ENCODE measurements around the gene STK32A.

GRCh38 chr5:147407094-147407681 is 172.4 kb downstream of the STK32A start:
- no peak for TF ChIP-seq CTCF (IDR thresholded peaks at IDR 0.05)
- TF ChIP-seq POLR2A (IDR thresholded peaks at IDR 0.05): no peak

Measured in uterus (tissue), 2 donors.